Measurements from ENCODE around the gene ADAMTS19.

Gene ADAMTS19

DNA sequence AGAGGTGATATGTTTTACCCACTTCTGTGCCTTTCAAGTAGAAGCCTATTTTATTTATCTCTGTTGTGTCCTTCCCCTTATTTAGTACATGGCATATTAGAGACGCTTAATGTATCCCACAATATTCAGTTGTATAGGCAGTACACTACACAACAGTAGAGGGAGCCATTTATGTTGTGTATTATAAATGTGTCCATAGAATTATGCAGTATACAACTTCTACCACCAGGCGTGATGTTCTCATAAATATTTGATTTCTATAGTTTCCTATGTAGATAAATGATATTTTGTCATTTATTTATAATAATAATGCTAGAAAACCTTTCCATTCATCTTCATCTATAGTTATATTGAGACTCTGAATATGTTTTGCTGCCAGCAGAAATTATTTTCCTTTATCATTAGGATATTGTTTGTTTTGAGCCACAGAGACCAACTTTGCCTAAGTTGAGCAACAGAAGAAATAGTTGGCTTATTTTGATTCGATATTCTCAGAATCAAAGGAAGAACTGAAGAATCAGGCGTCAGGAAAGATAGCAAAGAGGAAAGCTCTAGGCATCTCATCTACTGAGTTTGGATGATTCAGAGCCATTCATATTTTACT lies 81.7 kb downstream of the ADAMTS19 start:
- TF ChIP-seq ZNF565 (CRISPR knock-in tag; conservative IDR thresholded peaks at IDR 0.05; ENCODE audit: low read depth) (no peak), ZNF70 (CRISPR knock-in tag; IDR thresholded peaks at IDR 0.05) (no peak), ISL1 (CRISPR knock-in tag; IDR thresholded peaks at IDR 0.05) (no peak), RARB (CRISPR knock-in tag; IDR thresholded peaks at IDR 0.05) (no peak), SNAI2 (CRISPR knock-in tag; IDR thresholded peaks at IDR 0.05) (no peak)
- TF ChIP-seq, protein P1, sequence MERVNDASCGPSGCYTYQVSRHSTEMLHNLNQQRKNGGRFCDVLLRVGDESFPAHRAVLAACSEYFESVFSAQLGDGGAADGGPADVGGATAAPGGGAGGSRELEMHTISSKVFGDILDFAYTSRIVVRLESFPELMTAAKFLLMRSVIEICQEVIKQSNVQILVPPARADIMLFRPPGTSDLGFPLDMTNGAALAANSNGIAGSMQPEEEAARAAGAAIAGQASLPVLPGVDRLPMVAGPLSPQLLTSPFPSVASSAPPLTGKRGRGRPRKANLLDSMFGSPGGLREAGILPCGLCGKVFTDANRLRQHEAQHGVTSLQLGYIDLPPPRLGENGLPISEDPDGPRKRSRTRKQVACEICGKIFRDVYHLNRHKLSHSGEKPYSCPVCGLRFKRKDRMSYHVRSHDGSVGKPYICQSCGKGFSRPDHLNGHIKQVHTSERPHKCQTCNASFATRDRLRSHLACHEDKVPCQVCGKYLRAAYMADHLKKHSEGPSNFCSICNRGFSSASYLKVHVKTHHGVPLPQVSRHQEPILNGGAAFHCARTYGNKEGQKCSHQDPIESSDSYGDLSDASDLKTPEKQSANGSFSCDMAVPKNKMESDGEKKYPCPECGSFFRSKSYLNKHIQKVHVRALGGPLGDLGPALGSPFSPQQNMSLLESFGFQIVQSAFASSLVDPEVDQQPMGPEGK (CRISPR knock-in tag; IDR thresholded peaks at IDR 0.05; ENCODE audit: borderline replicate concordance) = no peak
- TF ChIP-seq, protein P2, sequence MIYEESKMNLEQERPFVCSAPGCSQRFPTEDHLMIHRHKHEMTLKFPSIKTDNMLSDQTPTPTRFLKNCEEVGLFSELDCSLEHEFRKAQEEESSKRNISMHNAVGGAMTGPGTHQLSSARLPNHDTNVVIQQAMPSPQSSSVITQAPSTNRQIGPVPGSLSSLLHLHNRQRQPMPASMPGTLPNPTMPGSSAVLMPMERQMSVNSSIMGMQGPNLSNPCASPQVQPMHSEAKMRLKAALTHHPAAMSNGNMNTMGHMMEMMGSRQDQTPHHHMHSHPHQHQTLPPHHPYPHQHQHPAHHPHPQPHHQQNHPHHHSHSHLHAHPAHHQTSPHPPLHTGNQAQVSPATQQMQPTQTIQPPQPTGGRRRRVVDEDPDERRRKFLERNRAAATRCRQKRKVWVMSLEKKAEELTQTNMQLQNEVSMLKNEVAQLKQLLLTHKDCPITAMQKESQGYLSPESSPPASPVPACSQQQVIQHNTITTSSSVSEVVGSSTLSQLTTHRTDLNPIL (CRISPR knock-in tag; IDR thresholded peaks at IDR 0.05; ENCODE audit: low read depth) = no peak
- TF ChIP-seq, protein P3, sequence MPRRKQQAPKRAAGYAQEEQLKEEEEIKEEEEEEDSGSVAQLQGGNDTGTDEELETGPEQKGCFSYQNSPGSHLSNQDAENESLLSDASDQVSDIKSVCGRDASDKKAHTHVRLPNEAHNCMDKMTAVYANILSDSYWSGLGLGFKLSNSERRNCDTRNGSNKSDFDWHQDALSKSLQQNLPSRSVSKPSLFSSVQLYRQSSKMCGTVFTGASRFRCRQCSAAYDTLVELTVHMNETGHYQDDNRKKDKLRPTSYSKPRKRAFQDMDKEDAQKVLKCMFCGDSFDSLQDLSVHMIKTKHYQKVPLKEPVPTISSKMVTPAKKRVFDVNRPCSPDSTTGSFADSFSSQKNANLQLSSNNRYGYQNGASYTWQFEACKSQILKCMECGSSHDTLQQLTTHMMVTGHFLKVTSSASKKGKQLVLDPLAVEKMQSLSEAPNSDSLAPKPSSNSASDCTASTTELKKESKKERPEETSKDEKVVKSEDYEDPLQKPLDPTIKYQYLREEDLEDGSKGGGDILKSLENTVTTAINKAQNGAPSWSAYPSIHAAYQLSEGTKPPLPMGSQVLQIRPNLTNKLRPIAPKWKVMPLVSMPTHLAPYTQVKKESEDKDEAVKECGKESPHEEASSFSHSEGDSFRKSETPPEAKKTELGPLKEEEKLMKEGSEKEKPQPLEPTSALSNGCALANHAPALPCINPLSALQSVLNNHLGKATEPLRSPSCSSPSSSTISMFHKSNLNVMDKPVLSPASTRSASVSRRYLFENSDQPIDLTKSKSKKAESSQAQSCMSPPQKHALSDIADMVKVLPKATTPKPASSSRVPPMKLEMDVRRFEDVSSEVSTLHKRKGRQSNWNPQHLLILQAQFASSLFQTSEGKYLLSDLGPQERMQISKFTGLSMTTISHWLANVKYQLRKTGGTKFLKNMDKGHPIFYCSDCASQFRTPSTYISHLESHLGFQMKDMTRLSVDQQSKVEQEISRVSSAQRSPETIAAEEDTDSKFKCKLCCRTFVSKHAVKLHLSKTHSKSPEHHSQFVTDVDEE (CRISPR knock-in tag; IDR thresholded peaks at IDR 0.05) = no peak
- ATAC-seq = peak; percentile 88

DNA sequence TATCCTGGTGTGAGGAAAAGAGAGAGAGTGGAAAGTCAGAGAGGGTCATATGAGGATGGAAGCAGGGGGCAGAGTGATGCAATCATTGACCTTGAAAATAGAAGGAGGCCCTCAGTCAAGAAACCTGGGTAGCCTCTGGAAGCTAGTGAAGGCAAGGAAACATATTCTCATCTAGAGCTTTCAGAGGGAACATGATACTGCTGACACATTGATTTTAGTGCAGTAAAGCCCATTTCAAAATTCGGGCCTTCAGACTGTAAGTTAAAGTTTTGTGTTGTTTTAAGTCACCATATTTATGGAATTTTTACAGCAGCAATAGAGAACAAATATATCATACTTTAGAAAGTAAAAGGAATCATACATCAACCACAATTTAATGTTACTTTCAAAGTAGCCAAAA lies 87.0 kb downstream of the ADAMTS19 start:
- TF ChIP-seq TCF4 (CRISPR knock-in tag; IDR thresholded peaks at IDR 0.05; ENCODE audit: borderline replicate concordance) (no peak), ZNF565 (CRISPR knock-in tag; conservative IDR thresholded peaks at IDR 0.05; ENCODE audit: low read depth) (no peak), ISL1 (CRISPR knock-in tag; IDR thresholded peaks at IDR 0.05) (no peak), PPARA (CRISPR knock-in tag; IDR thresholded peaks at IDR 0.05; ENCODE audit: borderline replicate concordance) (no peak), CSDC2 (CRISPR knock-in tag; IDR thresholded peaks at IDR 0.05) (no peak), ZFP3 (CRISPR knock-in tag; IDR thresholded peaks at IDR 0.05) (no peak), ZNF8 (CRISPR knock-in tag; IDR thresholded peaks at IDR 0.05) (no peak), ZFP30 (CRISPR knock-in tag; IDR thresholded peaks at IDR 0.05) (no peak), ZC3H10 (CRISPR knock-in tag; IDR thresholded peaks at IDR 0.05) (no peak), GLIS3 (CRISPR knock-in tag; IDR thresholded peaks at IDR 0.05) (no peak), ZNF70 (CRISPR knock-in tag; IDR thresholded peaks at IDR 0.05) (no peak), ARNTL (CRISPR knock-in tag; IDR thresholded peaks at IDR 0.05; ENCODE audit: borderline replicate concordance, low read depth) (no peak), ESRRG (CRISPR knock-in tag; IDR thresholded peaks at IDR 0.05) (no peak), RARB (CRISPR knock-in tag; IDR thresholded peaks at IDR 0.05) (no peak), BACH2 (CRISPR knock-in tag; IDR thresholded peaks at IDR 0.05; ENCODE audit: borderline replicate concordance) (no peak)
- TF ChIP-seq, protein P2 (CRISPR knock-in tag; IDR thresholded peaks at IDR 0.05; ENCODE audit: low read depth) = no peak
- TF ChIP-seq, protein P1 (CRISPR knock-in tag; IDR thresholded peaks at IDR 0.05; ENCODE audit: borderline replicate concordance) = no peak
- TF ChIP-seq, protein P4, sequence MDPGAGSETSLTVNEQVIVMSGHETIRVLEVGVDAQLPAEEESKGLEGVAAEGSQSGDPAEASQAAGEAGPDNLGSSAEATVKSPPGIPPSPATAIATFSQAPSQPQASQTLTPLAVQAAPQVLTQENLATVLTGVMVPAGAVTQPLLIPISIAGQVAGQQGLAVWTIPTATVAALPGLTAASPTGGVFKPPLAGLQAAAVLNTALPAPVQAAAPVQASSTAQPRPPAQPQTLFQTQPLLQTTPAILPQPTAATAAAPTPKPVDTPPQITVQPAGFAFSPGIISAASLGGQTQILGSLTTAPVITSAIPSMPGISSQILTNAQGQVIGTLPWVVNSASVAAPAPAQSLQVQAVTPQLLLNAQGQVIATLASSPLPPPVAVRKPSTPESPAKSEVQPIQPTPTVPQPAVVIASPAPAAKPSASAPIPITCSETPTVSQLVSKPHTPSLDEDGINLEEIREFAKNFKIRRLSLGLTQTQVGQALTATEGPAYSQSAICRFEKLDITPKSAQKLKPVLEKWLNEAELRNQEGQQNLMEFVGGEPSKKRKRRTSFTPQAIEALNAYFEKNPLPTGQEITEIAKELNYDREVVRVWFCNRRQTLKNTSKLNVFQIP (CRISPR knock-in tag; IDR thresholded peaks at IDR 0.05; ENCODE audit: borderline replicate concordance, low read depth) = no peak
- TF ChIP-seq, protein P5, sequence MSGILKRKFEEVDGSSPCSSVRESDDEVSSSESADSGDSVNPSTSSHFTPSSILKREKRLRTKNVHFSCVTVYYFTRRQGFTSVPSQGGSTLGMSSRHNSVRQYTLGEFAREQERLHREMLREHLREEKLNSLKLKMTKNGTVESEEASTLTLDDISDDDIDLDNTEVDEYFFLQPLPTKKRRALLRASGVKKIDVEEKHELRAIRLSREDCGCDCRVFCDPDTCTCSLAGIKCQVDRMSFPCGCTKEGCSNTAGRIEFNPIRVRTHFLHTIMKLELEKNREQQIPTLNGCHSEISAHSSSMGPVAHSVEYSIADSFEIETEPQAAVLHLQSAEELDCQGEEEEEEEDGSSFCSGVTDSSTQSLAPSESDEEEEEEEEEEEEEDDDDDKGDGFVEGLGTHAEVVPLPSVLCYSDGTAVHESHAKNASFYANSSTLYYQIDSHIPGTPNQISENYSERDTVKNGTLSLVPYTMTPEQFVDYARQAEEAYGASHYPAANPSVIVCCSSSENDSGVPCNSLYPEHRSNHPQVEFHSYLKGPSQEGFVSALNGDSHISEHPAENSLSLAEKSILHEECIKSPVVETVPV (CRISPR knock-in tag; IDR thresholded peaks at IDR 0.05) = no peak
- no peak for ATAC-seq

Measured in SK-N-SH treated with all-trans-retinoic acid at 6 μM for 48 hours (cell line).